Motor neuron (in vitro differentiated cells): ENCODE measurements around the gene VPS45. TPM values are rescaled to one million over a fixed set of nuclear protein-coding genes. Genes with fewer than 3 reads are reported as not detected.
"Not testable (repeated sequence)": the region's sequence is repeated elsewhere in the genome, so short reads cannot be mapped to it uniquely, and the experiment has no call there.

Source experiments
- ATAC-seq, 8 experiments: fragments of 200-7000 bp; cut with Tn5 transposase; replicated peaks in 6 of 8; 2 replicates each; pipeline ENCODE4 v1.8.0; 2021; ENCODE audit warnings: mild to moderate bottlenecking in 8 of 8, moderate library complexity in 8 of 8
- H3K27ac ChIP-seq, 2 donors: fragments of 250-450 bp; sonication (Bioruptor Pico); 2 replicates each; pipeline ENCODE4 v1.9.0; 2021; ENCODE audit warnings: antibody characterized with exemption in 2 of 2, mild to moderate bottlenecking in 2 of 2, moderate library complexity in 1 of 2
- H3K4me1 ChIP-seq, 2 donors: fragments of 250-450 bp; sonication (Bioruptor Pico); replicated peaks in 1 of 2; 2 replicates each; pipeline ENCODE4 v1.6.1; 2021; ENCODE audit warnings: antibody characterized with exemption in 2 of 2, mild to moderate bottlenecking in 2 of 2, moderate library complexity in 1 of 2
- H3K4me3 ChIP-seq, 5 donors: fragments of 250-450 bp; sonication (Bioruptor Pico); 2 replicates each; pipeline ENCODE4 v1.9.0; 2021; ENCODE audit warnings: antibody characterized with exemption in 5 of 5, mild to moderate bottlenecking in 5 of 5, moderate library complexity in 4 of 5
- WGBS, 10 experiments: fragments of 450-650 bp; shearing (Covaris generic); methylation state at CpG; one replicate each; pipeline ENCODE4 v1.0.0; 2022; 5-methylcytosine and 5-hydroxymethylcytosine counted together
- in situ Hi-C, 9 experiments: fragments of 400-800 bp; cut with MboI; loops; one replicate each; pipeline ENCODE4 v1.15.0; 2021; ENCODE audit warnings: low sequenced_read_pairs in 9 of 9, low pct_unique_long_range_greater_than_20kb in 2 of 9; ENCODE audit not compliant: unreplicated experiment in 9 of 9
- total RNA-seq, 8 experiments: library from RNA; unstranded; fragments of 300-600 nt; gene quantifications; 2 replicates each; pipeline versions ENCODE4 v1.2.3 to v1.2.4, GENCODE V29; 2022

Gene VPS45
- total RNA-seq, 8 experiments from 2014 or later = 37.4 to 109 (median 75.6) TPM

DNA sequence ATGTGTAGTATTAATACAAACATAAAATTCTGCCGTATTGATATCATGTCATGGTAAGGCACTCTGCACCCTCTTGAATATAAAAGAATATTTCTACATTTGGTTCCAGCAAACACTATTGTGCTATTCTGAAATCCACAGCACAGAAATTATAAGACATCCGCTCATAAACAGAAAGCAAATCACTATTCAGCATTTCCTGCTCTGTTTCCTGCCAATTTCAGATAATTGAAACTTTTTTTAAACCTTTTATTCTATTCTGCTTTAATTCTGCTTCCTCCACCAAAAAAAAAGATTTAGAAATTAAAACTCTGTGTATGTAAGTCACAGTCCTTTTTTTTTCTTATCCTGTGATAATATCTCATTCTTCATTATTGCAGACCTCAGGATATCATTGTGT, 42.5 kb downstream of the VPS45 start:
- 86 to 100% (median 100%) methylated on average over 1 to 2 of the region's 2 CpGs for WGBS, 10 experiments
- Histone ChIP-seq H3K4me1 (no peaks in the 10 kb centered on the region), H3K27ac (no peak overlapping the region), H3K4me3 (no peak overlapping the region)
- ATAC-seq = no peak
- in situ Hi-C loops = no loop called here

DNA sequence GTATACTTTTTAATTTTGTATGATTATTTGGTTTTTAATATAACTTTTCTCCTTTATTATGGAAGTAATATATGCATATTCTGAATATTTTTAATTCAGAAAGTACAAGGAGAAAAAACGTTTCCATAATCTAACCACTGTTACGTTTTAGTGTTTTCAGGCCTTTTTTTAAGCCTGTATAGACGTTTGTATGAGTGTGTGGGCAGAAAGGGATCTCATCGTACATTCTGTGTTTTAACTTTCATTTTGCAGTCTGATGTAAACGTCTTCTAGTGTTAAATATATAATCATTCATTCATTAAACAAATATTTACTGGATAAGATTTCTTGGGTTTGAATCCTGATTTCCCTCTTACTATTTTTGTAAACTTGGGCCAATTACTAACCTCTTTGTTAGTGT, 44.1 kb downstream of the VPS45 start:
- in situ Hi-C loops = no loop called here
- ATAC-seq = no peak
- no peak overlapping the region for H3K4me3 ChIP-seq

GRCh38 chr1:150115121-150115520, 47.5 kb downstream of the VPS45 start:
- no peaks in the 10 kb centered on the region for H3K4me1 ChIP-seq
- no peak for ATAC-seq
- 29 to 93% (median 85%) methylated on average over 1 of the region's 1 CpG for WGBS, 10 experiments
- in situ Hi-C loops = no loop called here
- H3K4me3 ChIP-seq = no peak overlapping the region
- H3K27ac ChIP-seq = no peak overlapping the region

More for the DNA sequence above, 44.1 kb downstream of the VPS45 start:
- Histone ChIP-seq H3K4me1 (no peaks in the 10 kb centered on the region), H3K27ac (no peak overlapping the region)
- WGBS, 10 experiments = 47 to 91% (median 80%) methylated on average over 2 to 5 of the region's 5 CpGs

DNA sequence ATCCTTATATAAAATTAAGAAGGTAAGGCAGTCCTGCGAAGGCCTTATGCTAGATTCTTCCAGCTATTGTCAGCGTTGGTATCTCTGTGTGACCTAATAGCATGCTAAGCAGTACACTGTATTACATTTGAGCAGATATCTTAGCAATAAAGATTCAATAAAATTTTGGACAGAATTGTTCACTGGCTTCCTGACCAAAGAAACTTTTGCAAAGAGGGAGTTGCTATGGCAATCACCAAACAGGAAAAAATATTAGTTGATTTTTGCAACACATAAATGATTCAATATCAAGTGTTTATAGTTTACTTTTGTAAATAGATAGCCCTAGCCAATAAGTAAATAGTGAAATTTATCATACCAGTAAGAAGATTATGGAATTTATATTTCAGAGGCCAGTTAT, 51.1 kb downstream of the VPS45 start:
- H3K27ac ChIP-seq = no peak overlapping the region
- ATAC-seq = no peak
- in situ Hi-C loops = no loop called here
- 0 to 100% (median 93%) methylated on average over 1 to 2 of the region's 2 CpGs; no CpG with 5 or more reads in 3 of the 10 experiments for WGBS, 10 experiments
- H3K4me3 ChIP-seq = no peak overlapping the region
- H3K4me1 ChIP-seq = no peaks in the 10 kb centered on the region

- H3K4me1 ChIP-seq = no peaks in the 10 kb centered on the region
- no peak for ATAC-seq
- in situ Hi-C loops = no loop called here
- 63 to 86% (median 81%) methylated on average over 1 of the region's 1 CpG; no CpG with 5 or more reads in 4 of the 10 experiments for WGBS, 10 experiments
- H3K4me3 ChIP-seq = no peak overlapping the region
- no peak overlapping the region for H3K27ac ChIP-seq
Observed at GRCh38 chr1:150121236-150121862, 53.8 kb downstream of the VPS45 start.

DNA sequence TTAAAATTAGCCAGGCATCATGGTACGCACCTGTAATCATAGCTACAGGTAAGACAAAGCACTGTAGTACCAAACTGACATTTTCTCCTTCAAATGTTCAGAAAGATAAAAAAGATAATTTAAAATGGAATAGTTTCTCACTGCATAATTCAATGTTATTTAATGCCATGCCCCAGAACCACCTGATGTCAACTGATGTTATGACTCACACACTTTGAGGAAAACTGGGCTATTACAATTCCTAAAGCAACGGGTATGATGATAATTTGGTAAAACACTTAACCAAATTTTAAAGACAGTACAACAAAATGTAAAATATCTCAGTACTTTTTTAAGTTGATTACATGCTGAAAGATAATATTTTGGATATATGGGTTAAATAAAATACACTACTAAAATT, 59.2 kb downstream of the VPS45 start:
- WGBS, 10 experiments = 57 to 100% (median 80%) methylated on average over 1 to 2 of the region's 2 CpGs; no CpG with 5 or more reads in 1 of the 10 experiments
- Histone ChIP-seq H3K4me1 (no peaks in the 10 kb centered on the region), H3K4me3 (no peak overlapping the region), H3K27ac (no peak overlapping the region)
- in situ Hi-C loops = no loop called here
- no peak for ATAC-seq

GRCh38 chr1:150127464-150127863, 59.9 kb downstream of the VPS45 start:
- no peak for ATAC-seq
- in situ Hi-C loops = no loop called here
- H3K4me3 ChIP-seq = no peak overlapping the region

DNA sequence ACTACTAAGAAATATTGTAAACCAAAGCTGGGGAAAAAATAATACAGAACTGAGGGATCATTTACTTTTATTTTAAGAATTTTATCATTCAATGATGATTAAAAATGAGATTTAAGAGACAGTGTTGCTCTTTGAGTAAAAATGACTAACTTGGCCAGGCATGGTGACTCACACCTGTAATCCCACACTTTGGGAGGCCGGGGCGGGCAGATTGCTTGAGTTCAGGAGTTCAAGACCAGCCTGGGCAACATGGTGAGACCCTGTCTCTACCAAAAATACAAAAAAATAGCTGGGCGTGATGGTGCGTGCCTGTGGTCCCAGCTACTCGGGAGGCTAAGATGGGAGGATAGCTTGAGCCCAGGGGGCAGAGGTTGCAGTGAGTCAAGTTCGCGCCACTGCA, 60.3 kb downstream of the VPS45 start:
- no peaks in the 10 kb centered on the region for H3K4me1 ChIP-seq
- WGBS, 10 experiments = 89 to 100% (median 94%) methylated on average over 4 to 7 of the region's 7 CpGs
- in situ Hi-C loops = no loop called here
- ATAC-seq = no peak
- H3K27ac ChIP-seq = no peak overlapping the region
- no peak overlapping the region for H3K4me3 ChIP-seq

More at GRCh38 chr1:150127464-150127863, 59.9 kb downstream of the VPS45 start:
- no peaks in the 10 kb centered on the region for H3K4me1 ChIP-seq
- H3K27ac ChIP-seq = no peak overlapping the region

- in situ Hi-C loops = no loop called here
- no peak for ATAC-seq
- WGBS, 10 experiments = 0 to 100% (median 91%) methylated on average over 1 of the region's 1 CpG; no CpG with 5 or more reads in 2 of the 10 experiments
- Histone ChIP-seq H3K27ac (no peak overlapping the region), H3K4me1 (no peaks in the 10 kb centered on the region), H3K4me3 (no peak overlapping the region)
Observed at GRCh38 chr1:150132372-150132771, 64.8 kb downstream of the VPS45 start.

DNA sequence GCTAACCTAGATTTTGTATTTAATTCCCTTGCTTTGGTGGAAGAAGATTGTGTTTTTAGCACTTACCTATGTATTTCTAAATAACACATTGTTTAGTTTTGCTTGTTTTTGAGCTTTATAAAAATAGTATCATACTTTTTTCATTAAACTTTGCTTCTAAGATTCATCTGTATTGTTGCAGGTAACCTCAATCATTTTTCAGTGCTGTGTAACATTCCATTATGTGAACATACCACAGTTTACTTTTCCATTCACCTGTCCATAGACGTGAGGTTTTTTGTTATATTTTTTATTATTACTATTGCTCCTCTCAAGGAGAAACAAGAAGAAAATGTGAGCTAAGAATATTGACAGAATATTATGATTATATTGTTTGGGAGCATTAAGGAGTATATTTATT, 67.0 kb downstream of the VPS45 start:
- no peak overlapping the region for H3K4me3 ChIP-seq
- in situ Hi-C loops = no loop called here
- H3K4me1 ChIP-seq = no peaks in the 10 kb centered on the region
- 88 to 100% (median 96%) methylated on average over 1 of the region's 1 CpG; no CpG with 5 or more reads in 2 of the 10 experiments for WGBS, 10 experiments
- no peak overlapping the region for H3K27ac ChIP-seq
- no peak for ATAC-seq

- H3K4me1 ChIP-seq, in situ Hi-C loops, H3K27ac ChIP-seq, H3K4me3 ChIP-seq: not testable (repeated sequence)
- WGBS, 10 experiments = 0 to 100% (median 93%) methylated on average over 1 to 6 of the region's 6 CpGs; no CpG with 5 or more reads in 4 of the 10 experiments
- peak in 3 of 8 experiments; percentile 91 to 100 (median 100) for ATAC-seq
Observed at GRCh38 chr1:150135400-150135799, 67.8 kb downstream of the VPS45 start.

DNA sequence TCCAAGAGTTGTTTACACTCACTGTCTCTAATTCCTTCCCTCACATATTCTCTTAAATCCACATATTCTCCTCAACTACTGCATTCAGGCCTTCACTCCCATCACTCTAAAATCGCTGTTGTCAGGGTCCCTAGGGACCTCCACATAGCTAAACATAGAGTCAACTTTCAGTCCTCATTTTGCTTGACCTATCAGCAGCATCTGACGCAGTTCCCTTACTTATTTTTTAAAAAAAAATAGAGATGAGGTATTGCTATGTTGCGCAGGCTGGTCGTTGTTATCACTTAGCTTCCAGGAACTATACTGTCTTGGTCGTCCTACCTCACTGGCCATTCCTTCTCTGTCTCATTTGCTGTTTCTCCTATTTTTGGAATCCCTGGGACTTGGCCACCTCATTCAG, 70.5 kb downstream of the VPS45 start:
- no peak overlapping the region for H3K27ac ChIP-seq
- no peaks in the 10 kb centered on the region for H3K4me1 ChIP-seq
- no peak for ATAC-seq
- in situ Hi-C loops = no loop called here
- whole genome bisulfite sequencing, 10 experiments = 72 to 97% (median 85%) methylated on average over 3 to 5 of the region's 5 CpGs
- H3K4me3 ChIP-seq = no peak overlapping the region

- in situ Hi-C loops = no loop called here
- H3K4me3 ChIP-seq = no peak overlapping the region
- no peak overlapping the region for H3K27ac ChIP-seq
- no peak for ATAC-seq
- no peaks in the 10 kb centered on the region for H3K4me1 ChIP-seq
Observed at GRCh38 chr1:150141452-150141851, 73.9 kb downstream of the VPS45 start.

- Histone ChIP-seq H3K4me3 (no peak overlapping the region), H3K4me1 (no peaks in the 10 kb centered on the region), H3K27ac (no peak overlapping the region)
- in situ Hi-C loops = no loop called here
- no peak for ATAC-seq
Observed at GRCh38 chr1:150142083-150142482, 74.5 kb downstream of the VPS45 start.
